BJ (cell line): ENCODE measurements around the gene FRMD4A. TPM values are rescaled to one million over a fixed set of nuclear protein-coding genes. Genes with fewer than 3 reads are reported as not detected.

Experiments used
- CTCF ChIA-PET: fragments of 350-600 bp; formaldehyde crosslinking; extraction: SDS; loops from one replicate; lab custom pipeline; 2021; ENCODE audit warnings: antibody characterized with exemption, inconsistent platforms; lab: Yijun Ruan, JAX
- POLR2A ChIA-PET: fragments of 300-600 bp; sonication (Branson Sonifier 250); formaldehyde crosslinking; extraction: SDS; loops from one replicate; lab custom pipeline; 2021; ENCODE audit warnings: antibody characterized with exemption; lab: Charles Lee
- DNase-seq: peaks from one replicate; pipeline ENCODE4 v3.0.0-alpha.2; 2011; ENCODE audit warnings: low read depth
- H3K27me3 ChIP-seq: 2 replicates; pipeline ENCODE4 v1.6.0; 2011; ENCODE audit warnings: low read length; ENCODE audit not compliant: control insufficient read depth, insufficient read depth
- H3K36me3 ChIP-seq: 2 replicates; pipeline ENCODE4 v1.5.1; 2011; ENCODE audit warnings: low read length; ENCODE audit not compliant: control insufficient read depth, insufficient read depth
- H3K4me3 ChIP-seq: 2 replicates; pipeline ENCODE4 v1.5.1; 2011; ENCODE audit warnings: low read depth, mild to moderate bottlenecking, control low read depth, low read length
- CTCF ChIP-seq: IDR thresholded peaks from 2 replicates; pipeline ENCODE4 v1.5.1; 2011; ENCODE audit warnings: low read depth, mild to moderate bottlenecking, control low read depth, inconsistent platforms, low read length, moderate library complexity; ENCODE audit not compliant: insufficient read depth
- polyA plus RNA-seq: library from polyadenylated mRNA; depleted of rRNA; stranded (reverse); fragments of >200 nt; gene quantifications from 2 replicates; pipeline ENCODE4 v1.2.3, GENCODE V29; 2011

FRMD4A gene
- polyA plus RNA-seq, 1 experiment: 31.6 TPM

- no peak for TF ChIP-seq CTCF
- no peak for DNase-seq
- ChIA-PET CTCF (interaction anchor here (0.8 to 1.1 kb wide), 2 partner anchors 8 to 216 kb away, joined by 3 to 4 read pairs; no protein-coding TSS in a partner anchor), POLR2A (no interaction called here)
- Histone ChIP-seq H3K4me3 (no peak overlapping the region), H3K27me3 (no peaks in the 10 kb centered on the region), H3K36me3 (no peaks in the 10 kb centered on the region)
Observed at GRCh38 chr10:13877154-13877909, 453.4 kb downstream of the FRMD4A start.

- Histone ChIP-seq H3K27me3 (no peaks in the 10 kb centered on the region), H3K4me3 (no peak overlapping the region), H3K36me3 (peaks cover 3% of the 10 kb centered on the region; the same call in 1 of the 2 replicates)
- ChIA-PET POLR2A (no interaction called here), CTCF (interaction anchor here (1.5 kb wide), 1 partner anchor 20 kb away, joined by 3 read pairs; no protein-coding TSS in a partner anchor)
- no peak for TF ChIP-seq CTCF
- DNase-seq: no peak
Observed at GRCh38 chr10:13873196-13873595, 457.5 kb downstream of the FRMD4A start.

GRCh38 chr10:13872411-13872810 is 458.3 kb downstream of the FRMD4A start:
- ChIA-PET POLR2A (no interaction called here), CTCF (interaction anchor here (1.5 kb wide), 1 partner anchor 21 kb away, joined by 3 read pairs; no protein-coding TSS in a partner anchor)
- H3K4me3 ChIP-seq: no peak overlapping the region
- no peak for DNase-seq
- TF ChIP-seq CTCF: no peak
- peaks cover 3% of the 10 kb centered on the region; the same call in 1 of the 2 replicates for H3K36me3 ChIP-seq
- H3K27me3 ChIP-seq: no peaks in the 10 kb centered on the region

- H3K27me3 ChIP-seq: no peaks in the 10 kb centered on the region
- ChIA-PET CTCF (interaction anchor here (1.5 kb wide), 1 partner anchor 22 kb away, joined by 3 read pairs; no protein-coding TSS in a partner anchor), POLR2A (interaction anchor here (0.6 kb wide), 1 partner anchor 20 kb away, joined by 9 read pairs; no protein-coding TSS in a partner anchor)
- H3K36me3 ChIP-seq: peaks cover 3% of the 10 kb centered on the region; the same call in 1 of the 2 replicates
- no peak overlapping the region for H3K4me3 ChIP-seq
- no peak for DNase-seq
- TF ChIP-seq CTCF: no peak
Observed at GRCh38 chr10:13871776-13872175, 458.9 kb downstream of the FRMD4A start.

- Histone ChIP-seq H3K36me3 (peaks cover 3% of the 10 kb centered on the region; the same call in 1 of the 2 replicates), H3K27me3 (no peaks in the 10 kb centered on the region), H3K4me3 (no peak overlapping the region)
- ChIA-PET CTCF (interaction anchor here (1.1 kb wide), 1 partner anchor 84 kb away, joined by 3 read pairs; no protein-coding TSS in a partner anchor), POLR2A (no interaction called here)
- DNase-seq: no peak
- no peak for TF ChIP-seq CTCF
Observed at GRCh38 chr10:13871011-13871410, 459.7 kb downstream of the FRMD4A start.
